Measurements from ENCODE around the gene CMTM6.
"Not testable (repeated sequence)": the region's sequence is repeated elsewhere in the genome, so short reads cannot be mapped to it uniquely, and the experiment has no call there.

- not testable (repeated sequence) for TF ChIP-seq CTCF, POLR2A (IDR thresholded peaks at IDR 0.05)
Observed at GRCh38 chr3:32516751-32517150, 14.1 kb upstream of the CMTM6 start.

Data from vagina (tissue), 2 donors.